ENCODE measurements around the gene AGBL1.

AGBL1 gene

GRCh38 chr15:86042226-86042625, 37.4 kb upstream of the AGBL1 start:
- DNase-seq (ENCODE audit: low read depth), result no peak
- no peak for TF ChIP-seq CTCF (IDR thresholded peaks at IDR 0.05; ENCODE audit: insufficient read depth, low read depth, low read length, missing control alignments)
- H3K4me3 ChIP-seq (ENCODE audit: low read depth, low read length), result no peak overlapping the region

- DNase-seq (ENCODE audit: low read depth), result peak; percentile 3
- TF ChIP-seq CTCF (IDR thresholded peaks at IDR 0.05; ENCODE audit: insufficient read depth, low read depth, low read length, missing control alignments), result no peak
- H3K4me3 ChIP-seq (ENCODE audit: low read depth, low read length), result no peak overlapping the region
These were observed 34.7 kb upstream of the AGBL1 start for GRCh38 chr15:86044981-86045380.

GRCh38 chr15:86054338-86054737, 25.3 kb upstream of the AGBL1 start:
- TF ChIP-seq CTCF (IDR thresholded peaks at IDR 0.05; ENCODE audit: insufficient read depth, low read depth, low read length, missing control alignments), result no peak
- DNase-seq (ENCODE audit: low read depth), result no peak
- H3K4me3 ChIP-seq (ENCODE audit: low read depth, low read length), result no peak overlapping the region

GRCh38 chr15:86055688-86056087, 24.0 kb upstream of the AGBL1 start:
- TF ChIP-seq CTCF (IDR thresholded peaks at IDR 0.05; ENCODE audit: insufficient read depth, low read depth, low read length, missing control alignments), result no peak
- H3K4me3 ChIP-seq (ENCODE audit: low read depth, low read length), result no peak overlapping the region
- no peak for DNase-seq (ENCODE audit: low read depth)

GRCh38 chr15:86059851-86060250, 19.8 kb upstream of the AGBL1 start:
- no peak overlapping the region for H3K4me3 ChIP-seq (ENCODE audit: low read depth, low read length)
- TF ChIP-seq CTCF (IDR thresholded peaks at IDR 0.05; ENCODE audit: insufficient read depth, low read depth, low read length, missing control alignments), result no peak
- DNase-seq (ENCODE audit: low read depth), result no peak

- no peak for DNase-seq (ENCODE audit: low read depth)
- no peak for TF ChIP-seq CTCF (IDR thresholded peaks at IDR 0.05; ENCODE audit: insufficient read depth, low read depth, low read length, missing control alignments)
- no peak overlapping the region for H3K4me3 ChIP-seq (ENCODE audit: low read depth, low read length)
These were observed 19.0 kb upstream of the AGBL1 start for GRCh38 chr15:86060674-86061073.

GRCh38 chr15:86061581-86061980, 18.1 kb upstream of the AGBL1 start:
- no peak for TF ChIP-seq CTCF (IDR thresholded peaks at IDR 0.05; ENCODE audit: insufficient read depth, low read depth, low read length, missing control alignments)
- no peak for DNase-seq (ENCODE audit: low read depth)
- no peak overlapping the region for H3K4me3 ChIP-seq (ENCODE audit: low read depth, low read length)
